ENCODE data around the gene KCNC3.

DNA sequence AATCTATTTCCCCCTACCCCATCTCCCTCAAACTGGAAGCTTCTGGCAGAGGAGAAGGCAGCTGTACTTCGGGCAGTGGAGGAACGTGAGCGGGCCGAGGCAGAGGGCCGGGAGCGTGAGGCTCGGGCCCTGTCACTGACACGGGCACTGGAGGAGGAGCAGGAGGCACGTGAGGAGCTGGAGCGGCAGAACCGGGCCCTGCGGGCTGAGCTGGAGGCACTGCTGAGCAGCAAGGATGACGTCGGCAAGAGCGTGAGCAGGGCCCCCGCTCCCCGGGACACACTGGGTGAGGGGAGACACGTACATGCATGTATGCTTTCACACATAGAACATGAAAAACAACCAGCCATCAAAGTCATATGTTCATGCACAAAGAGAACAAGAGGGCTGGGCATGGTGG lies 42.7 kb downstream of the KCNC3 start:
- TF ChIP-seq EGR1 (IDR thresholded peaks at IDR 0.05; ENCODE audit: low read depth in 2 of 2) = no peak
- TF ChIP-seq, protein P1, sequence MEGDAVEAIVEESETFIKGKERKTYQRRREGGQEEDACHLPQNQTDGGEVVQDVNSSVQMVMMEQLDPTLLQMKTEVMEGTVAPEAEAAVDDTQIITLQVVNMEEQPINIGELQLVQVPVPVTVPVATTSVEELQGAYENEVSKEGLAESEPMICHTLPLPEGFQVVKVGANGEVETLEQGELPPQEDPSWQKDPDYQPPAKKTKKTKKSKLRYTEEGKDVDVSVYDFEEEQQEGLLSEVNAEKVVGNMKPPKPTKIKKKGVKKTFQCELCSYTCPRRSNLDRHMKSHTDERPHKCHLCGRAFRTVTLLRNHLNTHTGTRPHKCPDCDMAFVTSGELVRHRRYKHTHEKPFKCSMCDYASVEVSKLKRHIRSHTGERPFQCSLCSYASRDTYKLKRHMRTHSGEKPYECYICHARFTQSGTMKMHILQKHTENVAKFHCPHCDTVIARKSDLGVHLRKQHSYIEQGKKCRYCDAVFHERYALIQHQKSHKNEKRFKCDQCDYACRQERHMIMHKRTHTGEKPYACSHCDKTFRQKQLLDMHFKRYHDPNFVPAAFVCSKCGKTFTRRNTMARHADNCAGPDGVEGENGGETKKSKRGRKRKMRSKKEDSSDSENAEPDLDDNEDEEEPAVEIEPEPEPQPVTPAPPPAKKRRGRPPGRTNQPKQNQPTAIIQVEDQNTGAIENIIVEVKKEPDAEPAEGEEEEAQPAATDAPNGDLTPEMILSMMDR (IDR thresholded peaks at IDR 0.05; ENCODE audit: low read depth, low read length, missing input control) = no peak
- no peak for TF ChIP-seq RAD21 (IDR thresholded peaks at IDR 0.05)
- no peak for TF ChIP-seq TAF1 (conservative IDR thresholded peaks at IDR 0.05)
- TF ChIP-seq GABPA (IDR thresholded peaks at IDR 0.05 in 1 of 2, conservative IDR thresholded peaks at IDR 0.05 in 1 of 2) = no peak
